Activated naive CD8-positive, alpha-beta T cell treated with anti-CD3 and anti-CD28 coated beads, Interleukin-2, amount 50 U/mL, for 24 hours (primary cell): ENCODE results near the gene UBALD2.
"Not testable (repeated sequence)": the region's sequence is repeated elsewhere in the genome, so short reads cannot be mapped to it uniquely, and the experiment has no call there.

Experiments
- ATAC-seq: fragments of 150-1000 bp; cut with Tn5 transposase; one replicate; pipeline ENCODE4 v1.10.0; 2021
- DNase-seq: peaks from one replicate; pipeline ENCODE4 v3.0.0; 2021
- H3K27ac Mint-ChIP-seq: one replicate; pipeline ENCODE4 v1.8.0; 2021; ENCODE audit warnings: mild to moderate bottlenecking, mixed read lengths
- H3K27me3 Mint-ChIP-seq: one replicate; pipeline ENCODE4 v1.8.0; 2021; ENCODE audit warnings: mixed read lengths
- H3K36me3 Mint-ChIP-seq: one replicate; pipeline ENCODE4 v1.8.0; 2021; ENCODE audit warnings: low read depth, mixed read lengths
- H3K4me1 Mint-ChIP-seq: one replicate; pipeline ENCODE4 v1.8.0; 2021; ENCODE audit warnings: mixed read lengths
- H3K4me3 Mint-ChIP-seq: one replicate; pipeline ENCODE4 v1.8.0; 2021; ENCODE audit warnings: mild to moderate bottlenecking, moderate library complexity, mixed read lengths
- H3K9me3 Mint-ChIP-seq: one replicate; pipeline ENCODE4 v1.8.0; 2021; ENCODE audit warnings: mixed read lengths

Gene UBALD2

GRCh38 chr17:76239538-76240274, 25.4 kb upstream of the UBALD2 start:
- Mint-ChIP-seq H3K9me3 (no peaks in the 10 kb centered on the region), H3K36me3 (peaks cover 3% of the 10 kb centered on the region), H3K4me3 (peak overlapping the region; percentile 63), H3K27me3 (no peaks in the 10 kb centered on the region), H3K27ac (peak overlapping the region; percentile 59), H3K4me1 (peaks cover 60% of the 10 kb centered on the region)
- no peak for ATAC-seq
- no peak for DNase-seq

GRCh38 chr17:76240461-76241203, 24.5 kb upstream of the UBALD2 start, which contains the start of gene RNF157:
RNF157 (minus strand) TSS chr17:76240493; CDS start chr17:76240240, 253 bp downstream.
- H3K36me3 Mint-ChIP-seq, result peaks cover 3% of the 10 kb centered on the region
- H3K27me3 Mint-ChIP-seq, result no peaks in the 10 kb centered on the region
- H3K4me3 Mint-ChIP-seq, result peak within 1 kb of the TSS; percentile 81
- H3K4me1 Mint-ChIP-seq, result peaks cover 60% of the 10 kb centered on the region
- DNase-seq, result peak; percentile 57
- H3K27ac Mint-ChIP-seq, result peak within 1 kb of the TSS; percentile 91
- H3K9me3 Mint-ChIP-seq, result no peaks in the 10 kb centered on the region
- peak; percentile 85 for ATAC-seq

GRCh38 chr17:76241204-76241538, 24.0 kb upstream of the UBALD2 start:
- no peak for DNase-seq
- peaks cover 63% of the 10 kb centered on the region for H3K4me1 Mint-ChIP-seq
- H3K27ac Mint-ChIP-seq, result peak overlapping the region; percentile 91
- no peak for ATAC-seq
- H3K9me3 Mint-ChIP-seq, result no peaks in the 10 kb centered on the region
- H3K4me3 Mint-ChIP-seq, result peak overlapping the region; percentile 81
- H3K27me3 Mint-ChIP-seq, result no peaks in the 10 kb centered on the region
- peaks cover 3% of the 10 kb centered on the region for H3K36me3 Mint-ChIP-seq

- peaks cover 68% of the 10 kb centered on the region for H3K4me1 Mint-ChIP-seq
- H3K27me3 Mint-ChIP-seq, result no peaks in the 10 kb centered on the region
- no peaks in the 10 kb centered on the region for H3K9me3 Mint-ChIP-seq
- peak overlapping the region; percentile 91 for H3K27ac Mint-ChIP-seq
- DNase-seq (no peak), ATAC-seq (no peak)
- H3K36me3 Mint-ChIP-seq, result peaks cover under 1% of the 10 kb centered on the region
- peak overlapping the region; percentile 81 for H3K4me3 Mint-ChIP-seq
Measured at GRCh38 chr17:76241691-76242255, 23.4 kb upstream of the UBALD2 start.

- ATAC-seq (no peak), DNase-seq (no peak)
- no peak overlapping the region for H3K4me3 Mint-ChIP-seq
- no peak overlapping the region for H3K27ac Mint-ChIP-seq
- H3K9me3 Mint-ChIP-seq, result no peaks in the 10 kb centered on the region
- H3K27me3 Mint-ChIP-seq, result no peaks in the 10 kb centered on the region
- no peaks in the 10 kb centered on the region for H3K36me3 Mint-ChIP-seq
- peaks cover 70% of the 10 kb centered on the region for H3K4me1 Mint-ChIP-seq
Measured at GRCh38 chr17:76243826-76244679, 21.1 kb upstream of the UBALD2 start.

- not testable (repeated sequence) for H3K4me3 Mint-ChIP-seq, H3K9me3 Mint-ChIP-seq, DNase-seq, H3K36me3 Mint-ChIP-seq, ATAC-seq, H3K27me3 Mint-ChIP-seq
- H3K27ac Mint-ChIP-seq, result peak overlapping the region; percentile 27
- peaks cover 67% of the 10 kb centered on the region for H3K4me1 Mint-ChIP-seq
Measured at GRCh38 chr17:76244721-76245120, 20.4 kb upstream of the UBALD2 start.

- Mint-ChIP-seq H3K36me3 (no peaks in the 10 kb centered on the region), H3K27ac (peak overlapping the region; percentile 81), H3K4me1 (peaks cover 65% of the 10 kb centered on the region), H3K4me3 (peak overlapping the region; percentile 50), H3K9me3 (no peaks in the 10 kb centered on the region), H3K27me3 (no peaks in the 10 kb centered on the region)
- peak; percentile 56 for DNase-seq
- ATAC-seq, result peak; percentile 99
Measured at GRCh38 chr17:76246080-76247066, 18.8 kb upstream of the UBALD2 start.

- Mint-ChIP-seq H3K36me3 (no peaks in the 10 kb centered on the region), H3K9me3 (no peaks in the 10 kb centered on the region), H3K4me3 (no peak overlapping the region), H3K27ac (peak overlapping the region; percentile 68), H3K27me3 (no peaks in the 10 kb centered on the region), H3K4me1 (peaks cover 67% of the 10 kb centered on the region)
- ATAC-seq (no peak), DNase-seq (no peak)
Measured at GRCh38 chr17:76247304-76247703, 17.8 kb upstream of the UBALD2 start.

GRCh38 chr17:76248013-76248782, 16.9 kb upstream of the UBALD2 start:
- Mint-ChIP-seq H3K27ac (peak overlapping the region; percentile 68), H3K4me3 (no peak overlapping the region), H3K36me3 (no peaks in the 10 kb centered on the region), H3K4me1 (peaks cover 71% of the 10 kb centered on the region), H3K27me3 (no peaks in the 10 kb centered on the region), H3K9me3 (no peaks in the 10 kb centered on the region)
- no peak for ATAC-seq
- no peak for DNase-seq

- no peaks in the 10 kb centered on the region for H3K27me3 Mint-ChIP-seq
- H3K27ac Mint-ChIP-seq, result no peak overlapping the region
- H3K4me1 Mint-ChIP-seq, result peaks cover 59% of the 10 kb centered on the region
- ATAC-seq (no peak), DNase-seq (no peak)
- no peaks in the 10 kb centered on the region for H3K36me3 Mint-ChIP-seq
- no peak overlapping the region for H3K4me3 Mint-ChIP-seq
- no peaks in the 10 kb centered on the region for H3K9me3 Mint-ChIP-seq
Measured at GRCh38 chr17:76250141-76250540, 15.0 kb upstream of the UBALD2 start.

- no peaks in the 10 kb centered on the region for H3K9me3 Mint-ChIP-seq
- no peaks in the 10 kb centered on the region for H3K27me3 Mint-ChIP-seq
- ATAC-seq, result no peak
- H3K4me3 Mint-ChIP-seq, result peak overlapping the region; percentile 48
- no peak for DNase-seq
- peak overlapping the region; percentile 87 for H3K27ac Mint-ChIP-seq
- peaks cover 61% of the 10 kb centered on the region for H3K4me1 Mint-ChIP-seq
- no peaks in the 10 kb centered on the region for H3K36me3 Mint-ChIP-seq
Measured at GRCh38 chr17:76251478-76252039, 13.6 kb upstream of the UBALD2 start.

GRCh38 chr17:76252040-76252954, 12.9 kb upstream of the UBALD2 start:
- Mint-ChIP-seq H3K27ac (peak overlapping the region; percentile 87), H3K4me3 (peak overlapping the region; percentile 48), H3K4me1 (peaks cover 59% of the 10 kb centered on the region), H3K36me3 (peaks cover 3% of the 10 kb centered on the region), H3K9me3 (peaks cover 4% of the 10 kb centered on the region), H3K27me3 (no peaks in the 10 kb centered on the region)
- DNase-seq (peak; percentile 34), ATAC-seq (peak; percentile 49)
